WTC11 (cell line): Measurements from ENCODE around the gene RASL12. TPM values are rescaled to one million over a fixed set of nuclear protein-coding genes. Genes with fewer than 3 reads are reported as not detected.

Experiments used
- ATAC-seq: fragments of 200-7000 bp; cut with Tn5 transposase; 2 replicates; pipeline ENCODE4 v1.10.0; 2021; ENCODE audit warnings: mild to moderate bottlenecking, moderate library complexity
- CTCF ChIA-PET: fragments of 300-600 bp; sonication (Branson Sonifier 250); formaldehyde crosslinking; loops from one replicate; lab custom pipeline; 2021; ENCODE audit warnings: antibody characterized with exemption; lab: Charles Lee
- POLR2A ChIA-PET: fragments of 350-600 bp; sonication (Branson Sonifier 250); formaldehyde crosslinking; loops from one replicate; lab custom pipeline; 2021; ENCODE audit warnings: antibody characterized with exemption; lab: Charles Lee
- DNase-seq: peaks from one replicate; pipeline ENCODE4 v3.0.0; 2021; ENCODE audit warnings: low spot score
- H3K27ac Mint-ChIP-seq: 2 replicates; pipeline ENCODE4 v1.8.0; 2021; ENCODE audit warnings: mixed read lengths
- H3K27me3 Mint-ChIP-seq: 2 replicates; pipeline ENCODE4 v1.8.0; 2021; ENCODE audit warnings: low read depth, mild to moderate bottlenecking, moderate library complexity, mixed read lengths
- H3K36me3 Mint-ChIP-seq: 2 replicates; pipeline ENCODE4 v1.8.0; 2021; ENCODE audit warnings: mixed read lengths
- H3K4me1 Mint-ChIP-seq: 2 replicates; pipeline ENCODE4 v1.8.0; 2022; ENCODE audit warnings: mixed read lengths
- H3K4me3 Mint-ChIP-seq: 2 replicates; pipeline ENCODE4 v1.8.0; 2021; ENCODE audit warnings: mild to moderate bottlenecking, moderate library complexity, mixed read lengths
- H3K9me3 Mint-ChIP-seq: 2 replicates; pipeline ENCODE4 v1.8.0; 2021; ENCODE audit warnings: mixed read lengths
- CBFB ChIP-seq: sonication (generic); formaldehyde crosslinking; IDR thresholded peaks from 2 replicates; pipeline ENCODE4 v1.8.1; 2022; ENCODE audit warnings: mild to moderate bottlenecking, low read depth, missing genetic modification reagents
- CREM ChIP-seq: sonication (generic); formaldehyde crosslinking; IDR thresholded peaks from 2 replicates; pipeline ENCODE4 v1.8.1; 2022; ENCODE audit warnings: mild to moderate bottlenecking, missing genetic modification reagents, moderate library complexity
- ETV6 ChIP-seq: sonication (generic); formaldehyde crosslinking; IDR thresholded peaks from 2 replicates; pipeline ENCODE4 v1.8.1; 2022; ENCODE audit warnings: mild to moderate bottlenecking, missing genetic modification reagents
- FOXK1 ChIP-seq: sonication (generic); formaldehyde crosslinking; IDR thresholded peaks from 2 replicates; pipeline ENCODE4 v1.8.0; 2022; ENCODE audit warnings: mild to moderate bottlenecking, moderate library complexity, missing genetic modification reagents
- IRF2 ChIP-seq: sonication (generic); formaldehyde crosslinking; IDR thresholded peaks from 2 replicates; pipeline ENCODE4 v1.8.0; 2022; ENCODE audit warnings: low read depth, missing genetic modification reagents, borderline replicate concordance
- KAT7 ChIP-seq: sonication (generic); formaldehyde crosslinking; IDR thresholded peaks from 2 replicates; pipeline ENCODE4 v1.8.1; 2023; ENCODE audit warnings: missing genetic modification reagents, mild to moderate bottlenecking, borderline replicate concordance
- NR1H2 ChIP-seq: sonication (generic); formaldehyde crosslinking; IDR thresholded peaks from 2 replicates; pipeline ENCODE4 v1.9.0; 2021; ENCODE audit warnings: mild to moderate bottlenecking, moderate library complexity, missing genetic modification reagents
- OVOL2 ChIP-seq: fragments of 250-450 bp; sonication (Bioruptor Pico); IDR thresholded peaks from 2 replicates; pipeline ENCODE4 v1.9.0; 2021; ENCODE audit warnings: mild to moderate bottlenecking, borderline replicate concordance
- TEAD4 ChIP-seq: sonication (generic); formaldehyde crosslinking; IDR thresholded peaks from 2 replicates; pipeline ENCODE4 v1.8.0; 2022; ENCODE audit warnings: mild to moderate bottlenecking, missing genetic modification reagents
- TP53 ChIP-seq: sonication (generic); formaldehyde crosslinking; IDR thresholded peaks from 2 replicates; pipeline ENCODE4 v1.8.1; 2023; ENCODE audit warnings: mild to moderate bottlenecking, missing genetic modification reagents
- ZNF232 ChIP-seq: sonication (generic); formaldehyde crosslinking; IDR thresholded peaks from 2 replicates; pipeline ENCODE4 v1.8.0; 2022; ENCODE audit warnings: mild to moderate bottlenecking, missing genetic modification reagents
- total RNA-seq: library from RNA; stranded (reverse); gene quantifications from 3 replicates; pipeline ENCODE4 v1.2.3, GENCODE V29; 2021
- TF ChIP-seq, protein P1 (sequence below): fragments of 200-600 bp; IDR thresholded peaks from 2 replicates; pipeline ENCODE4 v1.8.0; 2022; ENCODE audit warnings: antibody characterized with exemption
- TF ChIP-seq, protein P2 (sequence below): sonication (generic); formaldehyde crosslinking; IDR thresholded peaks from 2 replicates; pipeline ENCODE4 v1.8.0; 2022; ENCODE audit warnings: mild to moderate bottlenecking, missing genetic modification reagents
- TF ChIP-seq, protein P3 (sequence below): sonication (generic); formaldehyde crosslinking; IDR thresholded peaks from 2 replicates; pipeline ENCODE4 v1.8.0; 2022; ENCODE audit warnings: mild to moderate bottlenecking, missing genetic modification reagents
- TF ChIP-seq, protein P4 (sequence below): sonication (generic); formaldehyde crosslinking; IDR thresholded peaks from 2 replicates; pipeline ENCODE4 v1.8.0; 2023; ENCODE audit warnings: missing genetic modification reagents, mild to moderate bottlenecking, borderline replicate concordance
- TF ChIP-seq, protein P5 (sequence below): fragments of 250-450 bp; sonication (Bioruptor Pico); IDR thresholded peaks from 2 replicates; pipeline ENCODE4 v1.9.0; 2021; ENCODE audit warnings: mild to moderate bottlenecking
- TF ChIP-seq, protein P6 (sequence below): sonication (generic); formaldehyde crosslinking; IDR thresholded peaks from 2 replicates; pipeline ENCODE4 v1.8.1; 2022; ENCODE audit warnings: missing genetic modification reagents, borderline replicate concordance
- TF ChIP-seq, protein P7 (sequence below): sonication (generic); formaldehyde crosslinking; IDR thresholded peaks from 2 replicates; pipeline ENCODE4 v1.8.1; 2022; ENCODE audit warnings: low read depth, missing genetic modification reagents, borderline replicate concordance
- TF ChIP-seq, protein P8 (sequence below): sonication (generic); formaldehyde crosslinking; IDR thresholded peaks from 2 replicates; pipeline ENCODE4 v1.8.1; 2022; ENCODE audit warnings: low read depth, mild to moderate bottlenecking, moderate library complexity, missing genetic modification reagents, borderline replicate concordance

RASL12 gene
- total RNA-seq, 1 experiment from 2014 or later: 5.6 TPM

DNA sequence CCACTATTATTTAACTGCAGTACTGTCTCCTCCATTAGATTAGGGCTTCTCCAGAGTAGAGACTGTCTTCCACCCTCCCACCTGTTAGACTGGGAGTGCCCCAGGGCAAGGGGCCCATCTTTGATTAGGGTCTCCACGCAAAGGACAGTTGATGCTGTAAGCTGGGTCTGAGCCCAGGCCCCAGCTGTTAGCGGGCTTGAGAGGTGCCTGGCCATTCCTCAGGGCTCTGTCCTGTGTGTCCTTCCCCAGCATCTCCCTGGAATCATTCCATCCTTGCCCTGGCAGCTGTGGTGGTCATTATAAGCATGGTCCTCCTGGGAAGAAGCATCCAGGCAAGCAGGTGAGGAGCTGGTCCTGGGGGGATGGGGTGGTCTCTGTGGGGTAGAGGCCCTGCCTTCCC lies 16.5 kb downstream of the RASL12 start:
- DNase-seq (no peak), ATAC-seq (no peak)
- Mint-ChIP-seq H3K4me3 (no peak overlapping the region), H3K27me3 (peaks cover 4% of the 10 kb centered on the region; the same call in 1 of the 2 replicates), H3K4me1 (peaks cover 6% of the 10 kb centered on the region; the same call in 1 of the 2 replicates)
- ChIA-PET POLR2A (no interaction called here), CTCF (interaction anchor here (0.8 to 20.3 kb wide), 6 partner anchors 10 to 50 kb away, joined by 3 to 292 read pairs (median 10); partner anchors contain the start of gene KBTBD13)
- no peak for TF ChIP-seq TP53
- TF ChIP-seq, protein P1, sequence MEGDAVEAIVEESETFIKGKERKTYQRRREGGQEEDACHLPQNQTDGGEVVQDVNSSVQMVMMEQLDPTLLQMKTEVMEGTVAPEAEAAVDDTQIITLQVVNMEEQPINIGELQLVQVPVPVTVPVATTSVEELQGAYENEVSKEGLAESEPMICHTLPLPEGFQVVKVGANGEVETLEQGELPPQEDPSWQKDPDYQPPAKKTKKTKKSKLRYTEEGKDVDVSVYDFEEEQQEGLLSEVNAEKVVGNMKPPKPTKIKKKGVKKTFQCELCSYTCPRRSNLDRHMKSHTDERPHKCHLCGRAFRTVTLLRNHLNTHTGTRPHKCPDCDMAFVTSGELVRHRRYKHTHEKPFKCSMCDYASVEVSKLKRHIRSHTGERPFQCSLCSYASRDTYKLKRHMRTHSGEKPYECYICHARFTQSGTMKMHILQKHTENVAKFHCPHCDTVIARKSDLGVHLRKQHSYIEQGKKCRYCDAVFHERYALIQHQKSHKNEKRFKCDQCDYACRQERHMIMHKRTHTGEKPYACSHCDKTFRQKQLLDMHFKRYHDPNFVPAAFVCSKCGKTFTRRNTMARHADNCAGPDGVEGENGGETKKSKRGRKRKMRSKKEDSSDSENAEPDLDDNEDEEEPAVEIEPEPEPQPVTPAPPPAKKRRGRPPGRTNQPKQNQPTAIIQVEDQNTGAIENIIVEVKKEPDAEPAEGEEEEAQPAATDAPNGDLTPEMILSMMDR: no peak
- TF ChIP-seq CBFB: no peak
- TF ChIP-seq, protein P2, sequence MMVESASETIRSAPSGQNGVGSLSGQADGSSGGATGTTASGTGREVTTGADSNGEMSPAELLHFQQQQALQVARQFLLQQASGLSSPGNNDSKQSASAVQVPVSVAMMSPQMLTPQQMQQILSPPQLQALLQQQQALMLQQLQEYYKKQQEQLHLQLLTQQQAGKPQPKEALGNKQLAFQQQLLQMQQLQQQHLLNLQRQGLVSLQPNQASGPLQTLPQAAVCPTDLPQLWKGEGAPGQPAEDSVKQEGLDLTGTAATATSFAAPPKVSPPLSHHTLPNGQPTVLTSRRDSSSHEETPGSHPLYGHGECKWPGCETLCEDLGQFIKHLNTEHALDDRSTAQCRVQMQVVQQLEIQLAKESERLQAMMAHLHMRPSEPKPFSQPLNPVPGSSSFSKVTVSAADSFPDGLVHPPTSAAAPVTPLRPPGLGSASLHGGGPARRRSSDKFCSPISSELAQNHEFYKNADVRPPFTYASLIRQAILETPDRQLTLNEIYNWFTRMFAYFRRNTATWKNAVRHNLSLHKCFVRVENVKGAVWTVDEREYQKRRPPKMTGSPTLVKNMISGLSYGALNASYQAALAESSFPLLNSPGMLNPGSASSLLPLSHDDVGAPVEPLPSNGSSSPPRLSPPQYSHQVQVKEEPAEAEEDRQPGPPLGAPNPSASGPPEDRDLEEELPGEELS: no peak
- TF ChIP-seq, protein P3, sequence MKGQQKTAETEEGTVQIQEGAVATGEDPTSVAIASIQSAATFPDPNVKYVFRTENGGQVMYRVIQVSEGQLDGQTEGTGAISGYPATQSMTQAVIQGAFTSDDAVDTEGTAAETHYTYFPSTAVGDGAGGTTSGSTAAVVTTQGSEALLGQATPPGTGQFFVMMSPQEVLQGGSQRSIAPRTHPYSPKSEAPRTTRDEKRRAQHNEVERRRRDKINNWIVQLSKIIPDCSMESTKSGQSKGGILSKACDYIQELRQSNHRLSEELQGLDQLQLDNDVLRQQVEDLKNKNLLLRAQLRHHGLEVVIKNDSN (CRISPR knock-in tag): no peak
- no peak for TF ChIP-seq IRF2 (CRISPR knock-in tag)
- TF ChIP-seq, protein P4, sequence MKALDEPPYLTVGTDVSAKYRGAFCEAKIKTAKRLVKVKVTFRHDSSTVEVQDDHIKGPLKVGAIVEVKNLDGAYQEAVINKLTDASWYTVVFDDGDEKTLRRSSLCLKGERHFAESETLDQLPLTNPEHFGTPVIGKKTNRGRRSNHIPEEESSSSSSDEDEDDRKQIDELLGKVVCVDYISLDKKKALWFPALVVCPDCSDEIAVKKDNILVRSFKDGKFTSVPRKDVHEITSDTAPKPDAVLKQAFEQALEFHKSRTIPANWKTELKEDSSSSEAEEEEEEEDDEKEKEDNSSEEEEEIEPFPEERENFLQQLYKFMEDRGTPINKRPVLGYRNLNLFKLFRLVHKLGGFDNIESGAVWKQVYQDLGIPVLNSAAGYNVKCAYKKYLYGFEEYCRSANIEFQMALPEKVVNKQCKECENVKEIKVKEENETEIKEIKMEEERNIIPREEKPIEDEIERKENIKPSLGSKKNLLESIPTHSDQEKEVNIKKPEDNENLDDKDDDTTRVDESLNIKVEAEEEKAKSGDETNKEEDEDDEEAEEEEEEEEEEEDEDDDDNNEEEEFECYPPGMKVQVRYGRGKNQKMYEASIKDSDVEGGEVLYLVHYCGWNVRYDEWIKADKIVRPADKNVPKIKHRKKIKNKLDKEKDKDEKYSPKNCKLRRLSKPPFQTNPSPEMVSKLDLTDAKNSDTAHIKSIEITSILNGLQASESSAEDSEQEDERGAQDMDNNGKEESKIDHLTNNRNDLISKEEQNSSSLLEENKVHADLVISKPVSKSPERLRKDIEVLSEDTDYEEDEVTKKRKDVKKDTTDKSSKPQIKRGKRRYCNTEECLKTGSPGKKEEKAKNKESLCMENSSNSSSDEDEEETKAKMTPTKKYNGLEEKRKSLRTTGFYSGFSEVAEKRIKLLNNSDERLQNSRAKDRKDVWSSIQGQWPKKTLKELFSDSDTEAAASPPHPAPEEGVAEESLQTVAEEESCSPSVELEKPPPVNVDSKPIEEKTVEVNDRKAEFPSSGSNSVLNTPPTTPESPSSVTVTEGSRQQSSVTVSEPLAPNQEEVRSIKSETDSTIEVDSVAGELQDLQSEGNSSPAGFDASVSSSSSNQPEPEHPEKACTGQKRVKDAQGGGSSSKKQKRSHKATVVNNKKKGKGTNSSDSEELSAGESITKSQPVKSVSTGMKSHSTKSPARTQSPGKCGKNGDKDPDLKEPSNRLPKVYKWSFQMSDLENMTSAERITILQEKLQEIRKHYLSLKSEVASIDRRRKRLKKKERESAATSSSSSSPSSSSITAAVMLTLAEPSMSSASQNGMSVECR (CRISPR knock-in tag): no peak
- no peak for TF ChIP-seq ZNF232 (CRISPR knock-in tag)
- TF ChIP-seq TEAD4 (CRISPR knock-in tag): no peak
- TF ChIP-seq ETV6 (CRISPR knock-in tag): no peak
- TF ChIP-seq, protein P5, sequence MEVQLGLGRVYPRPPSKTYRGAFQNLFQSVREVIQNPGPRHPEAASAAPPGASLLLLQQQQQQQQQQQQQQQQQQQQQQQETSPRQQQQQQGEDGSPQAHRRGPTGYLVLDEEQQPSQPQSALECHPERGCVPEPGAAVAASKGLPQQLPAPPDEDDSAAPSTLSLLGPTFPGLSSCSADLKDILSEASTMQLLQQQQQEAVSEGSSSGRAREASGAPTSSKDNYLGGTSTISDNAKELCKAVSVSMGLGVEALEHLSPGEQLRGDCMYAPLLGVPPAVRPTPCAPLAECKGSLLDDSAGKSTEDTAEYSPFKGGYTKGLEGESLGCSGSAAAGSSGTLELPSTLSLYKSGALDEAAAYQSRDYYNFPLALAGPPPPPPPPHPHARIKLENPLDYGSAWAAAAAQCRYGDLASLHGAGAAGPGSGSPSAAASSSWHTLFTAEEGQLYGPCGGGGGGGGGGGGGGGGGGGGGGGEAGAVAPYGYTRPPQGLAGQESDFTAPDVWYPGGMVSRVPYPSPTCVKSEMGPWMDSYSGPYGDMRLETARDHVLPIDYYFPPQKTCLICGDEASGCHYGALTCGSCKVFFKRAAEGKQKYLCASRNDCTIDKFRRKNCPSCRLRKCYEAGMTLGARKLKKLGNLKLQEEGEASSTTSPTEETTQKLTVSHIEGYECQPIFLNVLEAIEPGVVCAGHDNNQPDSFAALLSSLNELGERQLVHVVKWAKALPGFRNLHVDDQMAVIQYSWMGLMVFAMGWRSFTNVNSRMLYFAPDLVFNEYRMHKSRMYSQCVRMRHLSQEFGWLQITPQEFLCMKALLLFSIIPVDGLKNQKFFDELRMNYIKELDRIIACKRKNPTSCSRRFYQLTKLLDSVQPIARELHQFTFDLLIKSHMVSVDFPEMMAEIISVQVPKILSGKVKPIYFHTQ: no peak
- TF ChIP-seq NR1H2: no peak
- TF ChIP-seq, protein P6, sequence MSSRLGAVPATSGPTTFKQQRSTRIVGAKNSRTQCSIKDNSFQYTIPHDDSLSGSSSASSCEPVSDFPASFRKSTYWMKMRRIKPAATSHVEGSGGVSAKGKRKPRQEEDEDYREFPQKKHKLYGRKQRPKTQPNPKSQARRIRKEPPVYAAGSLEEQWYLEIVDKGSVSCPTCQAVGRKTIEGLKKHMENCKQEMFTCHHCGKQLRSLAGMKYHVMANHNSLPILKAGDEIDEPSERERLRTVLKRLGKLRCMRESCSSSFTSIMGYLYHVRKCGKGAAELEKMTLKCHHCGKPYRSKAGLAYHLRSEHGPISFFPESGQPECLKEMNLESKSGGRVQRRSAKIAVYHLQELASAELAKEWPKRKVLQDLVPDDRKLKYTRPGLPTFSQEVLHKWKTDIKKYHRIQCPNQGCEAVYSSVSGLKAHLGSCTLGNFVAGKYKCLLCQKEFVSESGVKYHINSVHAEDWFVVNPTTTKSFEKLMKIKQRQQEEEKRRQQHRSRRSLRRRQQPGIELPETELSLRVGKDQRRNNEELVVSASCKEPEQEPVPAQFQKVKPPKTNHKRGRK: no peak
- TF ChIP-seq, protein P7, sequence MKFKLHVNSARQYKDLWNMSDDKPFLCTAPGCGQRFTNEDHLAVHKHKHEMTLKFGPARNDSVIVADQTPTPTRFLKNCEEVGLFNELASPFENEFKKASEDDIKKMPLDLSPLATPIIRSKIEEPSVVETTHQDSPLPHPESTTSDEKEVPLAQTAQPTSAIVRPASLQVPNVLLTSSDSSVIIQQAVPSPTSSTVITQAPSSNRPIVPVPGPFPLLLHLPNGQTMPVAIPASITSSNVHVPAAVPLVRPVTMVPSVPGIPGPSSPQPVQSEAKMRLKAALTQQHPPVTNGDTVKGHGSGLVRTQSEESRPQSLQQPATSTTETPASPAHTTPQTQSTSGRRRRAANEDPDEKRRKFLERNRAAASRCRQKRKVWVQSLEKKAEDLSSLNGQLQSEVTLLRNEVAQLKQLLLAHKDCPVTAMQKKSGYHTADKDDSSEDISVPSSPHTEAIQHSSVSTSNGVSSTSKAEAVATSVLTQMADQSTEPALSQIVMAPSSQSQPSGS (CRISPR knock-in tag): no peak
- no peak for TF ChIP-seq FOXK1
- TF ChIP-seq, protein P8, sequence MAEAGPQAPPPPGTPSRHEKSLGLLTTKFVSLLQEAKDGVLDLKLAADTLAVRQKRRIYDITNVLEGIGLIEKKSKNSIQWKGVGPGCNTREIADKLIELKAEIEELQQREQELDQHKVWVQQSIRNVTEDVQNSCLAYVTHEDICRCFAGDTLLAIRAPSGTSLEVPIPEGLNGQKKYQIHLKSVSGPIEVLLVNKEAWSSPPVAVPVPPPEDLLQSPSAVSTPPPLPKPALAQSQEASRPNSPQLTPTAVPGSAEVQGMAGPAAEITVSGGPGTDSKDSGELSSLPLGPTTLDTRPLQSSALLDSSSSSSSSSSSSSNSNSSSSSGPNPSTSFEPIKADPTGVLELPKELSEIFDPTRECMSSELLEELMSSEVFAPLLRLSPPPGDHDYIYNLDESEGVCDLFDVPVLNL: no peak
- no peak for TF ChIP-seq CREM (CRISPR knock-in tag)
- no peak for TF ChIP-seq OVOL2
- no peak for TF ChIP-seq KAT7 (CRISPR knock-in tag)
- TF ChIP-seq, all 79 proteins: peak for 0
- Mint-ChIP-seq H3K27ac (no peak overlapping the region), H3K9me3 (no peaks in the 10 kb centered on the region), H3K36me3 (no peaks in the 10 kb centered on the region)
